Natural killer cell treated with Interleukin-12 subunit alpha and Interleukin-12 subunit beta and Interleukin-15 and Interleukin-18, amount 100 ng/mL, for 72 hours (primary cell): ENCODE measurements around the gene FAM83C. TPM values are rescaled to one million over a fixed set of nuclear protein-coding genes. Genes with fewer than 3 reads are reported as not detected.

Experiments used
- ATAC-seq, 2 donors: fragments of 150-1000 bp; cut with Tn5 transposase in 1 of 2; sonication (Bioruptor Pico), chemical (Tn5 transposase) in 1 of 2; 2 replicates each; pipeline ENCODE4 v1.10.0; 2021
- DNase-seq: peaks from one replicate; pipeline ENCODE4 v3.0.0; 2022; ENCODE audit warnings: low spot score
- H3K27ac Mint-ChIP-seq, 2 donors: 1 replicate in 1 of 2; 2 replicates in 1 of 2; pipeline ENCODE4 v1.8.0; 2022; ENCODE audit warnings: mixed read lengths in 2 of 2, mild to moderate bottlenecking in 1 of 2, moderate library complexity in 1 of 2
- H3K27me3 Mint-ChIP-seq, 2 donors: 1 replicate in 1 of 2; 2 replicates in 1 of 2; pipeline ENCODE4 v1.8.0; 2022; ENCODE audit warnings: mixed read lengths in 2 of 2
- H3K36me3 Mint-ChIP-seq: one replicate; pipeline ENCODE4 v1.8.0; 2022; ENCODE audit warnings: mixed read lengths
- H3K4me1 Mint-ChIP-seq, 2 donors: 1 replicate in 1 of 2; 2 replicates in 1 of 2; pipeline ENCODE4 v1.8.0; 2022; ENCODE audit warnings: low read depth in 2 of 2, mixed read lengths in 2 of 2, mild to moderate bottlenecking in 1 of 2
- H3K4me3 Mint-ChIP-seq: one replicate; pipeline ENCODE4 v1.8.0; 2022; ENCODE audit warnings: mixed read lengths
- H3K9me3 Mint-ChIP-seq: 2 replicates; pipeline ENCODE4 v1.8.0; 2022; ENCODE audit warnings: mixed read lengths
- total RNA-seq, 2 donors: library from RNA; stranded (reverse); gene quantifications; one replicate each; pipeline ENCODE4 v1.2.3, GENCODE V29; 2022

The FAM83C gene
- under 1 TPM in 1 of 2 donors, not detected in 1; 0.10 TPM for total RNA-seq

GRCh38 chr20:35291654-35292503 is at the start of gene FAM83C:
FAM83C (minus strand) TSS chr20:35292425; CDS start chr20:35292304, 121 bp downstream.
- H3K4me1 Mint-ChIP-seq = peaks cover 6 to 12% of the 10 kb centered on the region in 2 donors
- ATAC-seq (no peak), DNase-seq (no peak)
- H3K36me3 Mint-ChIP-seq = no peaks in the 10 kb centered on the region
- peaks cover 0 to 2% of the 10 kb centered on the region in 2 donors for H3K27me3 Mint-ChIP-seq
- no peak within 1 kb of the TSS for H3K4me3 Mint-ChIP-seq
- no peak within 1 kb of the TSS for H3K27ac Mint-ChIP-seq
- no peaks in the 10 kb centered on the region for H3K9me3 Mint-ChIP-seq

- DNase-seq (no peak), ATAC-seq (no peak)
- Mint-ChIP-seq H3K27me3 (no peaks in the 10 kb centered on the region), H3K4me3 (no peak overlapping the region), H3K27ac (no peak overlapping the region), H3K4me1 (no peaks in the 10 kb centered on the region), H3K36me3 (peaks cover 9% of the 10 kb centered on the region), H3K9me3 (peaks cover 4% of the 10 kb centered on the region)
These were observed 49.3 kb upstream of the FAM83C start for GRCh38 chr20:35341366-35342028.

DNA sequence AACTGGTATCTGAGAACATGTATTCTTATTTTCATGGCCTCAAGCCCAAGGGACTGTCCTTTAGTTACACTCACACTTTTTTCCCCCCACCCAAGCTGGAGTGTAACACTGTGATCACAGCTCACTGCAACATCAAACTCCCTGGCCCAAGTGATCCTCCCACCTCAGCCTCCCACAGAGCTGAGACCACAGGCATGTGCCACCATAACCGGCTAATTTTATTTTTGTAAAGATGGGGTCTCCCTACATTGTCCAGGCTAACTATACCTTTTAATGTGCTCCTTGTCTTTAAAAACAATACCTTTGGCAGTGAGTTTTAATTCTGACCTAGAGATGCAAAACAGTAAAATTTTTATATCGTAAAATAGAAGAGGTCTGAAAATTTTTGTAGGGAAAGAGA is 48.2 kb upstream of the FAM83C start:
- ATAC-seq (no peak), DNase-seq (no peak)
- Mint-ChIP-seq H3K9me3 (no peaks in the 10 kb centered on the region), H3K36me3 (peaks cover under 1% of the 10 kb centered on the region), H3K4me1 (no peaks in the 10 kb centered on the region), H3K4me3 (no peak overlapping the region), H3K27me3 (no peaks in the 10 kb centered on the region), H3K27ac (no peak overlapping the region)

DNA sequence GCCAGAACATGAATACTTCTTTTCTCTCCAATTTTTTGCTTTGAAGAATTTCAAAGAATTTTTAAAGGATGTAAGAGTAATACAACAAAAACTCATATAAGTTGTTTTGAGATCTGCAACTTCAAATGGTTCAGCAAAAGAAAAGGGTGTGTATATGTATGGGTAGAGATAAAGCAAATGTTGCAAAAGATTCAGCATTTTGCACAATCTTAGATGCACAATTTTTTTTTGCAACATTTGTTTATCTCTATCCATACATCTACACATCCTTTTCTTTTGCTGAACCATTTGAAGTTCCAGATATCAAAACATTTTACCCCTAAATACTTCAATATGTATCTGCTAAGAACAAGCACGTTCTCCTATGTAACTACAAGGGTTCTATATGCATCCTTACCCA is 47.4 kb upstream of the FAM83C start:
- Mint-ChIP-seq H3K4me1 (no peaks in the 10 kb centered on the region), H3K4me3 (no peak overlapping the region), H3K36me3 (no peaks in the 10 kb centered on the region), H3K27me3 (no peaks in the 10 kb centered on the region), H3K9me3 (no peaks in the 10 kb centered on the region), H3K27ac (no peak overlapping the region)
- ATAC-seq = no peak
- DNase-seq = no peak

DNA sequence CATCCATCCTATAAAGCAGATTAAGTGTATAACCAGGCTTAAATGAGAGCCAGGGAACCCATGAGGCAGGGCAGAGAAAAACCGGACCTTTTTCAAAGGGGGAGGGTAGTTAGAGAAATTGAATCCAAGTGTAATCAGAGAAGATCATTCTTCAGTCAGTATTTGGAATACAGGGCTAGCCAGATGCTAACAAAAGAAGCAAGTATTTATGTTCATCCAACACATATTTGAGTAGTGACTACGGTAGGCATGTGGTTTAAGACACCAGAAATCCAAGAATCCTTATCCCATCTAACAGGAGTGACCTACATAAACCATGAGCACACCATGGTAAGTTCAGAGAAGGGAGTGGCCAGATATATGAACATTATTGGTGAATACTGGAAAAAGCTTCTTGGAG is 46.8 kb upstream of the FAM83C start:
- Mint-ChIP-seq H3K4me1 (no peaks in the 10 kb centered on the region), H3K36me3 (no peaks in the 10 kb centered on the region), H3K27ac (no peak overlapping the region), H3K9me3 (no peaks in the 10 kb centered on the region), H3K27me3 (no peaks in the 10 kb centered on the region), H3K4me3 (no peak overlapping the region)
- no peak for ATAC-seq
- DNase-seq = no peak

- H3K4me1 Mint-ChIP-seq = peaks cover 0 to 3% of the 10 kb centered on the region in 2 donors
- no peak for DNase-seq
- no peak overlapping the region for H3K4me3 Mint-ChIP-seq
- H3K9me3 Mint-ChIP-seq = no peaks in the 10 kb centered on the region
- H3K27ac Mint-ChIP-seq = no peak overlapping the region
- H3K36me3 Mint-ChIP-seq = no peaks in the 10 kb centered on the region
- no peak for ATAC-seq
- no peaks in the 10 kb centered on the region for H3K27me3 Mint-ChIP-seq
These were observed 42.3 kb upstream of the FAM83C start for GRCh38 chr20:35334311-35335101.

DNA sequence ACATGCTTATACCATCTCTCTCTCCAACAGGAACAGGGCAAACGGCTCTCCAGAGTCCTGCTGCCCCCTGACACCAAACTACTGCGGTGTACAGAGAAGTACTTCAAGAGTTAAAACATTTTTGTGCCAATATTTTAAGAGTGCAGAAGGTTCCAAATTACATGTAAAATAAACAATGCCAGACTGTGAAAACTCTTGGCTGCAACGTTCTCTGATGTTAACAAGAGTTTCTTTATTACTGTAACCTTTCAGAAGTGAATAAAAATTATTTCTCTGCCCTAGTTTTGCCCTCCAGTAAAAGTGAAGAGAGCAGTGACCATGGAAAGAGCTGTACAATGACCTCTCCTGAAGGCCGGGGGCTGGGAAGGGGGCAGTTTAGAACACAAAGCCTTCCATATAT is 41.4 kb upstream of the FAM83C start:
- Mint-ChIP-seq H3K9me3 (no peaks in the 10 kb centered on the region), H3K36me3 (no peaks in the 10 kb centered on the region), H3K4me1 (peaks cover 0 to 3% of the 10 kb centered on the region in 2 donors), H3K27ac (no peak overlapping the region), H3K27me3 (no peaks in the 10 kb centered on the region), H3K4me3 (no peak overlapping the region)
- DNase-seq (no peak), ATAC-seq (no peak)

DNA sequence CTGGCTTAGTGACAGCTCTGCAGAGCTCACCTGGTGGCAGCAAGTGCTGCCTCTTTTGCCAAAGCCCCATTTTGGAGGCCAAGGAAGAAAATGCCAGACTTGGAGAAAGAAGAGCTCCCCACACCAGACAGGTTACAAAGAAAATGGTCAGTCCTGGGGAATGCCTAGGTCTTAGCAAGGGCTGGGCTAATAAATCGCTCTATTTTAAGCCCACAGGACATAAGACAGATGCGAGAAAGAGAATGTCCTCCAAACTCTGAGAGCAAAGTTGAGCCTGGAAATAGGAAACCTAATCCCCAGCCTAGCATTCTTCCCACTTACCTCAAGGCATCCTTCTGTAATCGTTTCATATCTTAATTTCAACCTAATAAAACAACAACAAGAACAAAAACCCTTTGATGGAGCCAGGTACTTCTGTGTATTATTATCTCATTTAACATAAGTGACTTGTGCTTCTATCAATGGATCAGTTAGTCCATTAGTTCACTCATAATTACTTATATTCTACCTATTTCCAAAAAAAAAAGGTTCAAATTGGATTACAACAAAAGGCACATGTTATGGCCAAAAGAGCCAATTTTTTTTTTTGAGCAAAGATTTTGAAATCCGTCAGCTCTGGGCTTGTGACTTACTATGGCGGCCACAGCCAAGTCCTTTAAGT is 40.4 kb upstream of the FAM83C start:
- no peaks in the 10 kb centered on the region for H3K27me3 Mint-ChIP-seq
- DNase-seq (no peak), ATAC-seq (no peak)
- H3K9me3 Mint-ChIP-seq = no peaks in the 10 kb centered on the region
- no peak overlapping the region for H3K4me3 Mint-ChIP-seq
- H3K36me3 Mint-ChIP-seq = no peaks in the 10 kb centered on the region
- H3K27ac Mint-ChIP-seq = no peak overlapping the region
- peaks cover 0 to 3% of the 10 kb centered on the region in 2 donors for H3K4me1 Mint-ChIP-seq

GRCh38 chr20:35329435-35330139 is 37.4 kb upstream of the FAM83C start:
- H3K4me1 Mint-ChIP-seq = peaks cover 0 to 3% of the 10 kb centered on the region in 2 donors
- peak overlapping the region in 1 of 2 donors; percentile 36 for H3K27ac Mint-ChIP-seq
- H3K4me3 Mint-ChIP-seq = no peak overlapping the region
- DNase-seq (no peak), ATAC-seq (peak; percentile 72 to 85)
- no peaks in the 10 kb centered on the region for H3K27me3 Mint-ChIP-seq
- no peaks in the 10 kb centered on the region for H3K36me3 Mint-ChIP-seq
- no peaks in the 10 kb centered on the region for H3K9me3 Mint-ChIP-seq

- no peaks in the 10 kb centered on the region for H3K27me3 Mint-ChIP-seq
- no peak for DNase-seq
- no peaks in the 10 kb centered on the region for H3K36me3 Mint-ChIP-seq
- H3K27ac Mint-ChIP-seq = peak overlapping the region in 1 of 2 donors; percentile 36
- no peak overlapping the region for H3K4me3 Mint-ChIP-seq
- H3K4me1 Mint-ChIP-seq = peaks cover 0 to 3% of the 10 kb centered on the region in 2 donors
- ATAC-seq = no peak
- no peaks in the 10 kb centered on the region for H3K9me3 Mint-ChIP-seq
These were observed 36.5 kb upstream of the FAM83C start for GRCh38 chr20:35328689-35329088.

DNA sequence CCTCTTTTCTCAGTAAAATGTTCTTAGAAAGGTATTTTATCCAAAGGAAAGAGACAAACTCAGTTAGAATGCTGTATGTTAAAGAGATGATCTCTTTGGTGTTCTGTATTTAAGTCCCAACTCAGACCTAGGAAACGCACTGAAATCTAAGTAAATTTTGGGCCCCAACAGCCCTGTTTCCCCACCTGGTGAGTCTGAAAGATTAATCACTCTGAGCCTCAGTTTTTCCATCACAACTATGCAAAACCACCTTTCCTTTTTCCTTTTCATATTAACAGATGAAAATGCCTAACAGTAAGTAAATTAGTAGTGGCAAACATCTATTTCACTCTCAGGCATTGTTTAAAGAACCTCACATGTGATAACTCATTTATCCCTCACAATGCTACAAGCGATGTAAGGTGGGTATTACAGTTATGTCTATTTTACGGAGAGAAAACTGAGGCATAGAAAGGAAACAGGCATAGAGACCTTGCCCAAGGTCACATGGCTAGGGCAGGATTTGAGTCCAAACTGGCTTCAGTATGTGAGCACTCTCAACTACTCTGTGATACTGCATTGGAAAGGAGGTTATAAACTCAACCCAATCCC is 36.0 kb upstream of the FAM83C start:
- H3K27me3 Mint-ChIP-seq = no peaks in the 10 kb centered on the region
- peak overlapping the region in 1 of 2 donors; percentile 36 for H3K27ac Mint-ChIP-seq
- H3K4me3 Mint-ChIP-seq = no peak overlapping the region
- H3K4me1 Mint-ChIP-seq = peaks cover 3 to 5% of the 10 kb centered on the region in 2 donors
- DNase-seq = no peak
- H3K9me3 Mint-ChIP-seq = no peaks in the 10 kb centered on the region
- no peaks in the 10 kb centered on the region for H3K36me3 Mint-ChIP-seq
- no peak for ATAC-seq

GRCh38 chr20:35327074-35327976 is 35.1 kb upstream of the FAM83C start:
- H3K4me3 Mint-ChIP-seq = no peak overlapping the region
- H3K27ac Mint-ChIP-seq = no peak overlapping the region
- no peak for DNase-seq
- peaks cover 3 to 9% of the 10 kb centered on the region in 2 donors for H3K4me1 Mint-ChIP-seq
- H3K36me3 Mint-ChIP-seq = no peaks in the 10 kb centered on the region
- ATAC-seq = no peak
- H3K9me3 Mint-ChIP-seq = no peaks in the 10 kb centered on the region
- H3K27me3 Mint-ChIP-seq = no peaks in the 10 kb centered on the region
